ENCODE results near the gene ZNF892.
"Not testable (repeated sequence)": the region's sequence is repeated elsewhere in the genome, so short reads cannot be mapped to it uniquely, and the experiment has no call there.

ZNF892 gene

GRCh38 chr2:95207111-95207961 is at the start of gene ZNF892:
Gene ZNF892, plus strand, starts transcription at chr2:95207521. Its CDS starts 295 bp downstream, at chr2:95207816.
- FAIRE-seq, result peak; percentile 93

GRCh38 chr2:95158441-95158840 is 48.9 kb upstream of the ZNF892 start:
- FAIRE-seq, result no peak

- no peak for FAIRE-seq
Observed at GRCh38 chr2:95158891-95159619, 48.3 kb upstream of the ZNF892 start.

GRCh38 chr2:95159690-95160449 is 47.5 kb upstream of the ZNF892 start, which contains the start of gene ZNF514:
Gene ZNF514, minus strand, starts transcription at chr2:95159848. Its CDS starts 6,595 bp downstream, at chr2:95153253.
- no peak for FAIRE-seq

- no peak for FAIRE-seq
Observed at GRCh38 chr2:95165030-95165370, 42.3 kb upstream of the ZNF892 start.

- FAIRE-seq, result peak; percentile 83
Observed at GRCh38 chr2:95165371-95166064, 41.8 kb upstream of the ZNF892 start, which contains the start of gene ZNF2. Gene ZNF2, plus strand, starts transcription at chr2:95165809. Its CDS starts 10,418 bp downstream, at chr2:95176227.

GRCh38 chr2:95166065-95166763 is 41.1 kb upstream of the ZNF892 start:
- no peak for FAIRE-seq

GRCh38 chr2:95171902-95172301 is 35.4 kb upstream of the ZNF892 start:
- no peak for FAIRE-seq

GRCh38 chr2:95174031-95174542 is 33.2 kb upstream of the ZNF892 start:
- FAIRE-seq, result no peak

- FAIRE-seq, result no peak
Observed at GRCh38 chr2:95179451-95179850, 27.9 kb upstream of the ZNF892 start.

- no peak for FAIRE-seq
Observed at GRCh38 chr2:95181774-95182173, 25.5 kb upstream of the ZNF892 start.

- no peak for FAIRE-seq
Observed at GRCh38 chr2:95185197-95185596, 22.1 kb upstream of the ZNF892 start.

GRCh38 chr2:95185973-95186372 is 21.3 kb upstream of the ZNF892 start:
- FAIRE-seq, result no peak

- not testable (repeated sequence) for FAIRE-seq
Observed at GRCh38 chr2:95192956-95193355, 14.4 kb upstream of the ZNF892 start.

- no peak for FAIRE-seq
Observed at GRCh38 chr2:95203911-95204310, 3.4 kb upstream of the ZNF892 start.

- FAIRE-seq, result no peak
Observed at GRCh38 chr2:95204396-95204795, 2.9 kb upstream of the ZNF892 start.

- FAIRE-seq, result no peak
Observed at GRCh38 chr2:95206096-95206495, 1.2 kb upstream of the ZNF892 start.

GRCh38 chr2:95208106-95208505 is 785 bp downstream of the ZNF892 start:
- no peak for FAIRE-seq

- FAIRE-seq, result no peak
Observed at GRCh38 chr2:95215018-95215612, 7.8 kb downstream of the ZNF892 start.

- no peak for FAIRE-seq
Observed at GRCh38 chr2:95220449-95220848, 13.1 kb downstream of the ZNF892 start.

- FAIRE-seq, result no peak
Observed at GRCh38 chr2:95225658-95226057, 18.3 kb downstream of the ZNF892 start.
